OCI-LY1 (cell line): ENCODE results near the gene PRICKLE4.
A peak's percentile ranks its signal among the peaks of the same experiment; 100 is the strongest.

Source experiments
- CTCF ChIP-seq: fragments of 200-600 bp; sonication (generic), shearing (Covaris generic); IDR thresholded peaks from 2 replicates; pipeline ENCODE4 v1.5.1; 2017; ENCODE audit warnings: mild to moderate bottlenecking, antibody characterized with exemption, low read length, moderate library complexity, mixed read lengths
- EZH2 ChIP-seq: fragments of 200-600 bp; sonication (generic), shearing (Covaris generic); IDR thresholded peaks from 2 replicates; pipeline ENCODE4 v1.8.0; 2017; ENCODE audit warnings: borderline replicate concordance, mixed run types, mild to moderate bottlenecking, antibody characterized with exemption, low read length, moderate library complexity, mixed read lengths

DNA sequence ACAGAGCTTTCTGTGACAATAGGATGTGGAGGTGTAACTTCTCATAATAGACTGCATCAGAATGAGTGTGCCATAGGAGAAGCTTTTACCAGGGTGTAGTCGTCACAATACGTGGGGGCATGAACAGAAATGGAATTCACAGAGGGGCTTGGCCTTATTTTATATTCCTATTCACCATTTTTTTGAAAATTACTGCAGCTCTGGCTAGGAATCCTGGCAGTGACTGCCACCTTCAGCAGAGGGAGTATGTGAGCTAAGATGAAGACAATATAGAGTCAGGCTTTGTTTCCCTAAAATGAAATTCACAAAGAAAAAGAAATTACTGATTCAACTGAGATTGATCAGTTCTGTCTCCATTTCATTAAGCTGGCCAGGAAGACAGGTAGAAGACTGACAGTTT is 20.8 kb downstream of the PRICKLE4 start:
- TF ChIP-seq CTCF (peak; percentile 50; the same call in 1 of the 2 replicates), EZH2 (no peak)
